GM23338 (cell line): ENCODE measurements around the gene OR10S1. TPM values are rescaled to one million over a fixed set of nuclear protein-coding genes. Genes with fewer than 3 reads are reported as not detected.

Experiments used
- ATAC-seq: fragments of 200-7000 bp; cut with Tn5 transposase; 3 replicates; pipeline ENCODE4 v1.9.1; 2020
- DNase-seq: peaks from one replicate; pipeline ENCODE4 v3.0.0-alpha.2; 2015; ENCODE audit warnings: low spot score
- H2AFZ ChIP-seq: fragments of 200-600 bp; sonication (generic); 2 replicates; pipeline ENCODE4 v1.8.0; 2016; ENCODE audit warnings: antibody characterized with exemption, mild to moderate bottlenecking, moderate library complexity
- H3F3A ChIP-seq: fragments of 200-600 bp; sonication (generic); replicated peaks from 2 replicates; pipeline ENCODE4 v1.8.0; 2017; ENCODE audit warnings: antibody characterized with exemption, mixed run types, low read depth
- H3K27ac ChIP-seq: fragments of 200-600 bp; sonication (generic); 2 replicates; pipeline ENCODE4 v1.6.1; 2016; ENCODE audit warnings: low read depth
- H3K27me3 ChIP-seq: fragments of 200-600 bp; sonication (generic); 2 replicates; pipeline ENCODE4 v1.8.0; 2016; ENCODE audit warnings: mild to moderate bottlenecking, mixed run types, moderate library complexity; ENCODE audit not compliant: insufficient read depth
- H3K36me3 ChIP-seq: fragments of 200-600 bp; sonication (generic); 2 replicates; pipeline ENCODE4 v1.8.0; 2016; ENCODE audit warnings: mild to moderate bottlenecking; ENCODE audit not compliant: insufficient read depth
- H3K4me1 ChIP-seq: fragments of 200-600 bp; sonication (generic); 2 replicates; pipeline ENCODE4 v1.8.0; 2016; ENCODE audit warnings: mild to moderate bottlenecking, moderate library complexity; ENCODE audit not compliant: insufficient read depth
- H3K4me2 ChIP-seq: fragments of 200-600 bp; sonication (generic); 2 replicates; pipeline ENCODE4 v1.7.1; 2017; ENCODE audit warnings: mixed run types
- H3K4me3 ChIP-seq: fragments of 200-600 bp; sonication (generic); 2 replicates; pipeline ENCODE4 v1.6.1; 2016; ENCODE audit warnings: mixed run types
- H3K79me2 ChIP-seq: fragments of 200-600 bp; sonication (generic); replicated peaks from 2 replicates; pipeline ENCODE4 v1.8.0; 2017; ENCODE audit warnings: mild to moderate bottlenecking; ENCODE audit not compliant: insufficient read depth
- H3K9me2 ChIP-seq: fragments of 200-600 bp; sonication (generic); 2 replicates; pipeline ENCODE4 v1.8.0; 2017; ENCODE audit not compliant: insufficient read depth
- H4K20me1 ChIP-seq: fragments of 200-600 bp; sonication (generic); replicated peaks from 2 replicates; pipeline ENCODE4 v1.8.0; 2017; ENCODE audit warnings: mild to moderate bottlenecking; ENCODE audit not compliant: insufficient read depth
- H3K27ac Mint-ChIP-seq: 2 replicates; pipeline ENCODE4 v1.8.0; 2020; ENCODE audit warnings: inconsistent platforms, mild to moderate bottlenecking, moderate library complexity, mixed read lengths
- H3K27me3 Mint-ChIP-seq: 3 replicates; pipeline ENCODE4 v1.8.0; 2022; ENCODE audit warnings: low read depth, mild to moderate bottlenecking, moderate library complexity, mixed read lengths, inconsistent platforms; ENCODE audit not compliant: insufficient read depth, poor library complexity
- H3K36me3 Mint-ChIP-seq: 3 replicates; pipeline ENCODE4 v1.8.0; 2021; ENCODE audit warnings: low read depth, mild to moderate bottlenecking, inconsistent platforms, moderate library complexity, mixed read lengths
- H3K4me1 Mint-ChIP-seq: 3 replicates; pipeline ENCODE4 v1.8.0; 2020; ENCODE audit warnings: mild to moderate bottlenecking, inconsistent platforms, mixed read lengths
- H3K4me3 Mint-ChIP-seq: 3 replicates; pipeline ENCODE4 v1.8.0; 2021; ENCODE audit warnings: moderate library complexity, mild to moderate bottlenecking, inconsistent platforms, mixed read lengths
- H3K9me3 Mint-ChIP-seq: 3 replicates; pipeline ENCODE4 v1.8.0; 2020; ENCODE audit warnings: moderate library complexity, mild to moderate bottlenecking, inconsistent platforms, mixed read lengths
- CREB1 ChIP-seq: fragments of 250-450 bp; sonication (Bioruptor Pico); IDR thresholded peaks from 2 replicates; pipeline ENCODE4 v1.5.0; 2020; ENCODE audit warnings: low read depth, mild to moderate bottlenecking, moderate library complexity
- EZH2 ChIP-seq: fragments of 200-600 bp; sonication (generic); IDR thresholded peaks from one replicate; pipeline ENCODE4 v1.8.0; 2017; ENCODE audit warnings: antibody characterized with exemption, mild to moderate bottlenecking, low read depth; ENCODE audit not compliant: unreplicated experiment
- JUNB ChIP-seq: IDR thresholded peaks from one replicate; pipeline ENCODE4 v1.6.1; 2016; ENCODE audit warnings: antibody characterized with exemption; ENCODE audit not compliant: unreplicated experiment
- NANOG ChIP-seq: IDR thresholded peaks from 2 replicates; pipeline ENCODE4 v1.6.1; 2016; ENCODE audit warnings: antibody characterized with exemption, borderline replicate concordance
- POLR2AphosphoS5 ChIP-seq: IDR thresholded peaks from 2 replicates; pipeline ENCODE4 v1.6.1; 2016; ENCODE audit warnings: antibody characterized with exemption, low read depth
- STAT1 ChIP-seq: IDR thresholded peaks from one replicate; pipeline ENCODE4 v1.6.1; 2016; ENCODE audit warnings: antibody characterized with exemption; ENCODE audit not compliant: unreplicated experiment
- ZNF114 ChIP-seq: fragments of 250-450 bp; sonication (Bioruptor Pico); IDR thresholded peaks from 2 replicates; pipeline ENCODE4 v1.5.0; 2020; ENCODE audit warnings: mild to moderate bottlenecking, moderate library complexity
- ZNF331 ChIP-seq: fragments of 250-450 bp; sonication (Bioruptor Pico); IDR thresholded peaks from 2 replicates; pipeline ENCODE4 v1.5.0; 2020; ENCODE audit warnings: low read depth, mild to moderate bottlenecking, moderate library complexity
- long read RNA-seq: library from polyadenylated mRNA; unstranded; transcript quantifications from one replicate; pipeline ENCODE4 v2.0.0, GENCODE V29; 2020; ENCODE audit not compliant: unreplicated experiment
- polyA plus RNA-seq: library from polyadenylated mRNA; unstranded; fragments of >200 nt; fragmentation: Nextera tagmentation; extraction: Ambion mirVana; gene quantifications from 2 replicates; pipeline ENCODE4 v1.2.1, GENCODE V29; 2016
- total RNA-seq: library from RNA; depleted of rRNA; stranded (reverse); fragments of >200 nt; shearing (Covaris generic); gene quantifications from 2 replicates; pipeline ENCODE4 v1.2.3, GENCODE V29; 2014; rRNA removed
- TF ChIP-seq, protein P1 (sequence below), 2 experiments: fragments of 200-600 bp in 1 of 2; sonication (generic) in 1 of 2; conservative IDR thresholded peaks; 2 replicates each; pipeline versions ENCODE4 v1.5.1 to v1.6.1; 2016 to 2017; ENCODE audit warnings: antibody characterized with exemption in 2 of 2, low read depth in 2 of 2, mild to moderate bottlenecking in 2 of 2, moderate library complexity in 1 of 2
- TF ChIP-seq, protein P2 (sequence below): IDR thresholded peaks from one replicate; pipeline ENCODE4 v1.6.1; 2018; ENCODE audit warnings: antibody characterized with exemption; ENCODE audit not compliant: unreplicated experiment
- TF ChIP-seq, protein P3 (sequence below): IDR thresholded peaks from 2 replicates; pipeline ENCODE4 v1.6.1; 2016; ENCODE audit warnings: antibody characterized with exemption
- TF ChIP-seq, protein P4 (sequence below): fragments of 250-450 bp; sonication (Bioruptor Pico); IDR thresholded peaks from 2 replicates; pipeline ENCODE4 v1.5.0; 2020; ENCODE audit warnings: mild to moderate bottlenecking, moderate library complexity

OR10S1 gene, protein sequence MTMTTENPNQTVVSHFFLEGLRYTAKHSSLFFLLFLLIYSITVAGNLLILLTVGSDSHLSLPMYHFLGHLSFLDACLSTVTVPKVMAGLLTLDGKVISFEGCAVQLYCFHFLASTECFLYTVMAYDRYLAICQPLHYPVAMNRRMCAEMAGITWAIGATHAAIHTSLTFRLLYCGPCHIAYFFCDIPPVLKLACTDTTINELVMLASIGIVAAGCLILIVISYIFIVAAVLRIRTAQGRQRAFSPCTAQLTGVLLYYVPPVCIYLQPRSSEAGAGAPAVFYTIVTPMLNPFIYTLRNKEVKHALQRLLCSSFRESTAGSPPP
- total RNA-seq (not detected in 2 replicates), polyA plus RNA-seq (not detected in 2 replicates)
- long read RNA-seq = 0 reads

DNA sequence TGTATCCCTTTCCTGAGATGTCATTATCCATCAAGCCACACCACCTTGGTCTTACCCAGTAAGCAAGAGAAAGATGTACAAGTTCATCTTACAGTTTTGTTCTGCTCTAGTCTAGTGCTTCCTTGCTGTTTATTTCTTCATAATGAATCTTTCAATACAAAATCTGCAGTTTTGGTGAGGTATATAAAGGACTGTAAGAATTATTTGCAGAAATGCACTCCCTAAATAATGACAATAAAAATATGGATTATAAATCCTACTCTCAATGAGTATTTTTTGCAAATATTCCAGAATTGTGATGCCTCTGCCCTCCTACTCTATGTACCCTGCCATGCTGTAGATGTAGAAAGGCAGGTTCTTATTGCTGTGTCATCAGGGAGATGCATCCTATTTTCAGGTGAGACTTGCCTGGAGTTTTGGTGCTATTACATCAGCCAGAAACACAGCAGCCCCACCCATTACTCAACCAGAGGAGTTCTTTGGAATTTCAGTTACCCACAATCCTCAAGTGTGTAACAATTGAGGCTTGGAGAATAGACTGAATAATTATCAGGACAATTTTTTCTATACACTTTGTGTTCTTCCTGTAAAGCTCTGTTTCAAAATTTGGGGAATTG lies at the start of gene OR10S1:
TSS of gene OR10S1 (minus strand) at position 51 of the 617 bp plus-strand sequence. CDS start 117 bp downstream, outside the sequence.
- H3K36me3 Mint-ChIP-seq = no peaks in the 10 kb centered on the region; the same call in 2 of the 3 replicates
- ATAC-seq (no peak), DNase-seq (peak; percentile 2)
- Histone ChIP-seq H3K79me2 (no peaks in the 10 kb centered on the region), H3K36me3 (no peaks in the 10 kb centered on the region), H4K20me1 (no peaks in the 10 kb centered on the region), H3K27me3 (no peaks in the 10 kb centered on the region), H3K4me3 (no peak within 1 kb of the TSS), H2AFZ (peak within 1 kb of the TSS; percentile 74; the same call in 1 of the 2 replicates), H3K4me1 (no peaks in the 10 kb centered on the region; the same call in 1 of the 2 replicates), H3K27ac (no peak within 1 kb of the TSS), H3K4me2 (no peak within 1 kb of the TSS), H3F3A (no peaks in the 10 kb centered on the region), H3K9me2 (no peaks in the 10 kb centered on the region)
- peak within 1 kb of the TSS; percentile 33; the same call in 1 of the 2 replicates for H3K27ac Mint-ChIP-seq
- no peak within 1 kb of the TSS for H3K4me3 Mint-ChIP-seq
- H3K9me3 Mint-ChIP-seq = peaks cover 7% of the 10 kb centered on the region; the same call in 1 of the 3 replicates
- H3K27me3 Mint-ChIP-seq = peaks cover 3% of the 10 kb centered on the region
- TF ChIP-seq, protein P1, sequence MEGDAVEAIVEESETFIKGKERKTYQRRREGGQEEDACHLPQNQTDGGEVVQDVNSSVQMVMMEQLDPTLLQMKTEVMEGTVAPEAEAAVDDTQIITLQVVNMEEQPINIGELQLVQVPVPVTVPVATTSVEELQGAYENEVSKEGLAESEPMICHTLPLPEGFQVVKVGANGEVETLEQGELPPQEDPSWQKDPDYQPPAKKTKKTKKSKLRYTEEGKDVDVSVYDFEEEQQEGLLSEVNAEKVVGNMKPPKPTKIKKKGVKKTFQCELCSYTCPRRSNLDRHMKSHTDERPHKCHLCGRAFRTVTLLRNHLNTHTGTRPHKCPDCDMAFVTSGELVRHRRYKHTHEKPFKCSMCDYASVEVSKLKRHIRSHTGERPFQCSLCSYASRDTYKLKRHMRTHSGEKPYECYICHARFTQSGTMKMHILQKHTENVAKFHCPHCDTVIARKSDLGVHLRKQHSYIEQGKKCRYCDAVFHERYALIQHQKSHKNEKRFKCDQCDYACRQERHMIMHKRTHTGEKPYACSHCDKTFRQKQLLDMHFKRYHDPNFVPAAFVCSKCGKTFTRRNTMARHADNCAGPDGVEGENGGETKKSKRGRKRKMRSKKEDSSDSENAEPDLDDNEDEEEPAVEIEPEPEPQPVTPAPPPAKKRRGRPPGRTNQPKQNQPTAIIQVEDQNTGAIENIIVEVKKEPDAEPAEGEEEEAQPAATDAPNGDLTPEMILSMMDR (conservative IDR thresholded peaks at IDR 0.05; ENCODE audit: low read depth in 2 of 2) = no peak
- TF ChIP-seq ZNF114 = no peak
- TF ChIP-seq, protein P2, sequence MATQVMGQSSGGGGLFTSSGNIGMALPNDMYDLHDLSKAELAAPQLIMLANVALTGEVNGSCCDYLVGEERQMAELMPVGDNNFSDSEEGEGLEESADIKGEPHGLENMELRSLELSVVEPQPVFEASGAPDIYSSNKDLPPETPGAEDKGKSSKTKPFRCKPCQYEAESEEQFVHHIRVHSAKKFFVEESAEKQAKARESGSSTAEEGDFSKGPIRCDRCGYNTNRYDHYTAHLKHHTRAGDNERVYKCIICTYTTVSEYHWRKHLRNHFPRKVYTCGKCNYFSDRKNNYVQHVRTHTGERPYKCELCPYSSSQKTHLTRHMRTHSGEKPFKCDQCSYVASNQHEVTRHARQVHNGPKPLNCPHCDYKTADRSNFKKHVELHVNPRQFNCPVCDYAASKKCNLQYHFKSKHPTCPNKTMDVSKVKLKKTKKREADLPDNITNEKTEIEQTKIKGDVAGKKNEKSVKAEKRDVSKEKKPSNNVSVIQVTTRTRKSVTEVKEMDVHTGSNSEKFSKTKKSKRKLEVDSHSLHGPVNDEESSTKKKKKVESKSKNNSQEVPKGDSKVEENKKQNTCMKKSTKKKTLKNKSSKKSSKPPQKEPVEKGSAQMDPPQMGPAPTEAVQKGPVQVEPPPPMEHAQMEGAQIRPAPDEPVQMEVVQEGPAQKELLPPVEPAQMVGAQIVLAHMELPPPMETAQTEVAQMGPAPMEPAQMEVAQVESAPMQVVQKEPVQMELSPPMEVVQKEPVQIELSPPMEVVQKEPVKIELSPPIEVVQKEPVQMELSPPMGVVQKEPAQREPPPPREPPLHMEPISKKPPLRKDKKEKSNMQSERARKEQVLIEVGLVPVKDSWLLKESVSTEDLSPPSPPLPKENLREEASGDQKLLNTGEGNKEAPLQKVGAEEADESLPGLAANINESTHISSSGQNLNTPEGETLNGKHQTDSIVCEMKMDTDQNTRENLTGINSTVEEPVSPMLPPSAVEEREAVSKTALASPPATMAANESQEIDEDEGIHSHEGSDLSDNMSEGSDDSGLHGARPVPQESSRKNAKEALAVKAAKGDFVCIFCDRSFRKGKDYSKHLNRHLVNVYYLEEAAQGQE = no peak
- TF ChIP-seq CREB1 (CRISPR knock-in tag) = no peak
- TF ChIP-seq POLR2AphosphoS5 = no peak
- TF ChIP-seq NANOG = no peak
- TF ChIP-seq JUNB = no peak
- TF ChIP-seq, protein P3, sequence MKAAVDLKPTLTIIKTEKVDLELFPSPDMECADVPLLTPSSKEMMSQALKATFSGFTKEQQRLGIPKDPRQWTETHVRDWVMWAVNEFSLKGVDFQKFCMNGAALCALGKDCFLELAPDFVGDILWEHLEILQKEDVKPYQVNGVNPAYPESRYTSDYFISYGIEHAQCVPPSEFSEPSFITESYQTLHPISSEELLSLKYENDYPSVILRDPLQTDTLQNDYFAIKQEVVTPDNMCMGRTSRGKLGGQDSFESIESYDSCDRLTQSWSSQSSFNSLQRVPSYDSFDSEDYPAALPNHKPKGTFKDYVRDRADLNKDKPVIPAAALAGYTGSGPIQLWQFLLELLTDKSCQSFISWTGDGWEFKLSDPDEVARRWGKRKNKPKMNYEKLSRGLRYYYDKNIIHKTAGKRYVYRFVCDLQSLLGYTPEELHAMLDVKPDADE = no peak
- TF ChIP-seq EZH2 = no peak
- no peak for TF ChIP-seq ZNF331 (CRISPR knock-in tag)
- TF ChIP-seq STAT1 = no peak
- TF ChIP-seq, protein P4, sequence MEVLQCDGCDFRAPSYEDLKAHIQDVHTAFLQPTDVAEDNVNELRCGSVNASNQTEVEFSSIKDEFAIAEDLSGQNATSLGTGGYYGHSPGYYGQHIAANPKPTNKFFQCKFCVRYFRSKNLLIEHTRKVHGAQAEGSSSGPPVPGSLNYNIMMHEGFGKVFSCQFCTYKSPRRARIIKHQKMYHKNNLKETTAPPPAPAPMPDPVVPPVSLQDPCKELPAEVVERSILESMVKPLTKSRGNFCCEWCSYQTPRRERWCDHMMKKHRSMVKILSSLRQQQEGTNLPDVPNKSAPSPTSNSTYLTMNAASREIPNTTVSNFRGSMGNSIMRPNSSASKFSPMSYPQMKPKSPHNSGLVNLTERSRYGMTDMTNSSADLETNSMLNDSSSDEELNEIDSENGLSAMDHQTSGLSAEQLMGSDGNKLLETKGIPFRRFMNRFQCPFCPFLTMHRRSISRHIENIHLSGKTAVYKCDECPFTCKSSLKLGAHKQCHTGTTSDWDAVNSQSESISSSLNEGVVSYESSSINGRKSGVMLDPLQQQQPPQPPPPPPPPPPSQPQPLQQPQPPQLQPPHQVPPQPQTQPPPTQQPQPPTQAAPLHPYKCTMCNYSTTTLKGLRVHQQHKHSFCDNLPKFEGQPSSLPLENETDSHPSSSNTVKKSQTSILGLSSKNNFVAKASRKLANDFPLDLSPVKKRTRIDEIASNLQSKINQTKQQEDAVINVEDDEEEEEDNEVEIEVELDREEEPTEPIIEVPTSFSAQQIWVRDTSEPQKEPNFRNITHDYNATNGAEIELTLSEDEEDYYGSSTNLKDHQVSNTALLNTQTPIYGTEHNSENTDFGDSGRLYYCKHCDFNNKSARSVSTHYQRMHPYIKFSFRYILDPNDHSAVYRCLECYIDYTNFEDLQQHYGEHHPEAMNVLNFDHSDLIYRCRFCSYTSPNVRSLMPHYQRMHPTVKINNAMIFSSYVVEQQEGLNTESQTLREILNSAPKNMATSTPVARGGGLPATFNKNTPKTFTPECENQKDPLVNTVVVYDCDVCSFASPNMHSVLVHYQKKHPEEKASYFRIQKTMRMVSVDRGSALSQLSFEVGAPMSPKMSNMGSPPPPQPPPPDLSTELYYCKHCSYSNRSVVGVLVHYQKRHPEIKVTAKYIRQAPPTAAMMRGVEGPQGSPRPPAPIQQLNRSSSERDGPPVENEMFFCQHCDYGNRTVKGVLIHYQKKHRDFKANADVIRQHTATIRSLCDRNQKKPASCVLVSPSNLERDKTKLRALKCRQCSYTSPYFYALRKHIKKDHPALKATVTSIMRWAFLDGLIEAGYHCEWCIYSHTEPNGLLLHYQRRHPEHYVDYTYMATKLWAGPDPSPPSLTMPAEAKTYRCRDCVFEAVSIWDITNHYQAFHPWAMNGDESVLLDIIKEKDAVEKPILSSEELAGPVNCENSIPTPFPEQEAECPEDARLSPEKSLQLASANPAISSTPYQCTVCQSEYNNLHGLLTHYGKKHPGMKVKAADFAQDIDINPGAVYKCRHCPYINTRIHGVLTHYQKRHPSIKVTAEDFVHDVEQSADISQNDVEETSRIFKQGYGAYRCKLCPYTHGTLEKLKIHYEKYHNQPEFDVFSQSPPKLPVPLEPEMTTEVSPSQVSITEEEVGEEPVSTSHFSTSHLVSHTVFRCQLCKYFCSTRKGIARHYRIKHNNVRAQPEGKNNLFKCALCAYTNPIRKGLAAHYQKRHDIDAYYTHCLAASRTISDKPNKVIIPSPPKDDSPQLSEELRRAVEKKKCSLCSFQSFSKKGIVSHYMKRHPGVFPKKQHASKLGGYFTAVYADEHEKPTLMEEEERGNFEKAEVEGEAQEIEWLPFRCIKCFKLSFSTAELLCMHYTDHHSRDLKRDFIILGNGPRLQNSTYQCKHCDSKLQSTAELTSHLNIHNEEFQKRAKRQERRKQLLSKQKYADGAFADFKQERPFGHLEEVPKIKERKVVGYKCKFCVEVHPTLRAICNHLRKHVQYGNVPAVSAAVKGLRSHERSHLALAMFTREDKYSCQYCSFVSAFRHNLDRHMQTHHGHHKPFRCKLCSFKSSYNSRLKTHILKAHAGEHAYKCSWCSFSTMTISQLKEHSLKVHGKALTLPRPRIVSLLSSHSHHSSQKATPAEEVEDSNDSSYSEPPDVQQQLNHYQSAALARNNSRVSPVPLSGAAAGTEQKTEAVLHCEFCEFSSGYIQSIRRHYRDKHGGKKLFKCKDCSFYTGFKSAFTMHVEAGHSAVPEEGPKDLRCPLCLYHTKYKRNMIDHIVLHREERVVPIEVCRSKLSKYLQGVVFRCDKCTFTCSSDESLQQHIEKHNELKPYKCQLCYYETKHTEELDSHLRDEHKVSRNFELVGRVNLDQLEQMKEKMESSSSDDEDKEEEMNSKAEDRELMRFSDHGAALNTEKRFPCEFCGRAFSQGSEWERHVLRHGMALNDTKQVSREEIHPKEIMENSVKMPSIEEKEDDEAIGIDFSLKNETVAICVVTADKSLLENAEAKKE (CRISPR knock-in tag) = no peak
- H3K4me1 Mint-ChIP-seq = peaks cover 5% of the 10 kb centered on the region; the same call in 2 of the 3 replicates
